GM12878 (cell line): Measurements from ENCODE around the gene RPS28.

Experiments used
- BACH1 ChIP-seq: fragments of 450-650 bp; IDR thresholded peaks from 2 replicates; pipeline ENCODE4 v1.6.1; 2017; ENCODE audit warnings: mild to moderate bottlenecking, borderline replicate concordance
- BHLHE40 ChIP-seq, 2 experiments: fragments of 450-650 bp in 1 of 2; IDR thresholded peaks; 2 replicates each; pipeline ENCODE4 v1.6.1; 2011 to 2017; ENCODE audit warnings: low read depth in 2 of 2, borderline replicate concordance in 1 of 2, improper control_type of control experiment in 1 of 2, low read length in 1 of 2, mild to moderate bottlenecking in 1 of 2
- CREM ChIP-seq: IDR thresholded peaks from 2 replicates; pipeline ENCODE4 v1.6.1; 2014; ENCODE audit warnings: antibody characterized with exemption, low read depth
- CTCF ChIP-seq, 3 experiments: IDR thresholded peaks in 2 of 3; conservative IDR thresholded peaks in 1 of 3; 2 replicates each; pipeline ENCODE4 v1.5.1; 2011; ENCODE audit warnings: low read depth in 3 of 3, low read length in 3 of 3, mild to moderate bottlenecking in 3 of 3, control low read depth in 2 of 3, moderate library complexity in 2 of 3, inconsistent platforms in 1 of 3, mixed read lengths in 1 of 3; ENCODE audit not compliant: control insufficient read depth in 2 of 3, insufficient read depth in 1 of 3; ENCODE audit errors: extremely low read depth in 1 of 3
- FOS ChIP-seq: IDR thresholded peaks from 3 replicates; pipeline ENCODE4 v1.6.1; 2011; ENCODE audit warnings: borderline replicate concordance; ENCODE audit not compliant: insufficient read length; ENCODE audit errors: extremely low read depth
- NFYB ChIP-seq: IDR thresholded peaks from 2 replicates; pipeline ENCODE4 v1.6.1; 2011; ENCODE audit warnings: low read depth, mild to moderate bottlenecking, low read length, improper control_type of control experiment, moderate library complexity; ENCODE audit not compliant: insufficient read depth
- POLR2A ChIP-seq: IDR thresholded peaks from 2 replicates; pipeline ENCODE4 v1.6.1; 2011; ENCODE audit warnings: low read depth, mild to moderate bottlenecking, low read length
- RCOR1 ChIP-seq: conservative IDR thresholded peaks from 2 replicates; pipeline ENCODE4 v1.6.1; 2012; ENCODE audit warnings: low read depth, low read length, improper control_type of control experiment
- REST ChIP-seq: IDR thresholded peaks from 2 replicates; pipeline ENCODE4 v1.6.1; 2012; ENCODE audit warnings: mild to moderate bottlenecking, low read depth, low read length
- SREBF2 ChIP-seq: IDR thresholded peaks from 2 replicates; pipeline ENCODE4 v1.6.1; 2012; ENCODE audit warnings: mild to moderate bottlenecking, low read length
- TAF1 ChIP-seq: IDR thresholded peaks from 2 replicates; pipeline ENCODE4 v1.6.1; 2011; ENCODE audit warnings: mild to moderate bottlenecking, low read depth, low read length, borderline replicate concordance
- TF ChIP-seq, protein P1 (sequence below): IDR thresholded peaks from 2 replicates; pipeline ENCODE4 v1.6.1; 2012; ENCODE audit warnings: low read depth, low read length, improper control_type of control experiment

DNA sequence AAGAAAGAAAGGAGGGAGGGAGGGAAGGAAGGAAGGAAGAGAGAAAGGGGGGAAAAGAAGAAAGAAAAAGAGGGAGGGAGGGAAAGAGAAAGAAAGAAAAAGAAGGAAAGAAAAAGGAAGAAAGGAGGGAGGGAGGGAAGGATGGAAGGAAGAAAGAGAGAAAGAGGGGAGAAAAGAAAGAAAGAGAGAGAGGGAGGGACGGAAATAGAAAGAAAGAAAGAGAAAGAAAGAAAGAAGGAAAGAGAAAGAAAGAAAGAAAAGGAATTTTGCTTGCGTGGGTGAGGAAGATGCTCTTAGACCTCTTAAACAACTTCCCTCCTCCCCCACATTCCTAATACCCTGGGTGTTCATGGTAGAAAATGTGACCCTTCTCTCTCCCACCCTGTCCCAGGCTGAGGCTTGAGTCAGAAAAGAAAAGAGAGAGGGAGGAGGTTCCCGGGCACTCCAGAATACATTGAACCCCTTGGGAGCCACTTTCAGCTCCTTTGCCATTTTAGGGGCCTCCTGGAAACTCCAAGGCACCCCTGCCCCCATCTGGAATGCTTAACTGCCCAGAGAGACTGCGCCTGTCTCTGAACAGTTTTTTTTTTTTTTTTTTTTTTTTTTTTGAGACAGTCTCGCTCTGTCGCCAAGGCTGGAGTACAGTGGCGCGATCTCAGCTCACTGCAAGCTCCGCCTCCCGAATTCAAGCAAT is 31.0 kb downstream of the RPS28 start:
- TF ChIP-seq POLR2A (no peak), CREM (no peak), BACH1 (no peak), NFYB (no peak), TAF1 (no peak), CTCF (IDR thresholded peaks at IDR 0.05 in 2 of 3, conservative IDR thresholded peaks at IDR 0.05 in 1 of 3; ENCODE audit: control insufficient read depth in 2 of 3, extremely low read depth in 1 of 3, insufficient read depth in 1 of 3, low read depth in 3 of 3, low read length in 3 of 3) (no peak), SREBF2 (no peak), RCOR1 (no peak), BHLHE40 (IDR thresholded peaks at IDR 0.05; ENCODE audit: borderline replicate concordance in 1 of 2, low read depth in 2 of 2, low read length in 1 of 2) (no peak), REST (no peak), FOS (no peak)
- TF ChIP-seq, protein P1, sequence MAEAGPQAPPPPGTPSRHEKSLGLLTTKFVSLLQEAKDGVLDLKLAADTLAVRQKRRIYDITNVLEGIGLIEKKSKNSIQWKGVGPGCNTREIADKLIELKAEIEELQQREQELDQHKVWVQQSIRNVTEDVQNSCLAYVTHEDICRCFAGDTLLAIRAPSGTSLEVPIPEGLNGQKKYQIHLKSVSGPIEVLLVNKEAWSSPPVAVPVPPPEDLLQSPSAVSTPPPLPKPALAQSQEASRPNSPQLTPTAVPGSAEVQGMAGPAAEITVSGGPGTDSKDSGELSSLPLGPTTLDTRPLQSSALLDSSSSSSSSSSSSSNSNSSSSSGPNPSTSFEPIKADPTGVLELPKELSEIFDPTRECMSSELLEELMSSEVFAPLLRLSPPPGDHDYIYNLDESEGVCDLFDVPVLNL, result no peak
